ENCODE data around the gene ADRM1. TPM values are rescaled to one million over a fixed set of nuclear protein-coding genes. Genes with fewer than 3 reads are reported as not detected.

ADRM1 gene
- total and polyA plus RNA-seq, 2 of the 4 experiments (the other 2 are of a cell fraction), result 103 to 149 TPM

GRCh38 chr20:62320581-62321354, 18.0 kb downstream of the ADRM1 start:
- H3K9me3 ChIP-seq (ENCODE audit: control insufficient read depth, insufficient read depth, low read length), result no peaks in the 10 kb centered on the region
- H2AK9ac ChIP-seq (replicated peaks; ENCODE audit: low read depth, low read length, poor library complexity), result no peak overlapping the region
- intact Hi-C loops (cut with micrococcal nuclease) (no loop called here), in situ Hi-C loops (cut with MboI; ENCODE audit: low sequenced_read_pairs) (no loop called here), dilution Hi-C loops (cut with HindIII; ENCODE audit: low sequenced_read_pairs, unreplicated experiment) (no loop called here)
- H3K27ac ChIP-seq (ENCODE audit: insufficient read depth, low read length), result no peak overlapping the region
- no peak overlapping the region for H3K4me3 ChIP-seq (ENCODE audit: insufficient read depth, low read depth, low read length)
- TF ChIP-seq MAZ (IDR thresholded peaks at IDR 0.05; ENCODE audit: borderline replicate concordance, low read depth, low read length) (no peak), RAD21 (IDR thresholded peaks at IDR 0.05; ENCODE audit: low read length) (no peak), BHLHE40 (IDR thresholded peaks at IDR 0.05; ENCODE audit: low read depth, low read length) (no peak), NFE2L2 (IDR thresholded peaks at IDR 0.05; ENCODE audit: low read depth, low read length) (no peak), RFX5 (IDR thresholded peaks at IDR 0.05; ENCODE audit: low read depth, low read length) (no peak), RCOR1 (IDR thresholded peaks at IDR 0.05; ENCODE audit: insufficient replicate concordance, low read length) (no peak), CEBPB (IDR thresholded peaks at IDR 0.05; ENCODE audit: low read depth, low read length) (no peak), SMC3 (IDR thresholded peaks at IDR 0.05; ENCODE audit: low read depth, low read length) (no peak), CHD1 (IDR thresholded peaks at IDR 0.05; ENCODE audit: low read depth, low read length) (no peak), POLR2A (IDR thresholded peaks at IDR 0.05; ENCODE audit: low read depth, low read length) (no peak), MXI1 (IDR thresholded peaks at IDR 0.05; ENCODE audit: borderline replicate concordance, low read depth, low read length) (no peak)
- no peak overlapping the region for H2AFZ ChIP-seq (replicated peaks; ENCODE audit: low read length, poor library complexity)
- no peak overlapping the region for H4K5ac ChIP-seq (ENCODE audit: low read depth, low read length)
- ChIA-PET POLR2A (ENCODE audit: unreplicated experiment) (no interaction called here), CTCF (no interaction called here)
- H4K91ac ChIP-seq (ENCODE audit: insufficient read depth, low read depth, low read length), result no peak overlapping the region
- no TSS peak for BruUV-seq (replicated peaks)
- no peak overlapping the region for H3K9ac ChIP-seq (ENCODE audit: low read depth, low read length)
- DNase-seq (no peak), ATAC-seq (ENCODE audit: low read depth) (peak; percentile 35; the same call in 1 of the 2 replicates)
- H3K9me1 ChIP-seq (ENCODE audit: insufficient read depth, low read length), result no peaks in the 10 kb centered on the region
- H3K56ac ChIP-seq (ENCODE audit: extremely low read depth, insufficient read depth, low read length), result no peak overlapping the region
- H2BK20ac ChIP-seq (ENCODE audit: low read depth, low read length), result no peak overlapping the region
- no peak overlapping the region for H2BK5ac ChIP-seq (ENCODE audit: low read depth, low read length, poor library complexity, severe bottlenecking)
- H3K4me2 ChIP-seq (ENCODE audit: low read depth, low read length), result no peak overlapping the region
- H2AK5ac ChIP-seq (ENCODE audit: low read depth, low read length), result no peak overlapping the region
- no peak overlapping the region for H3K14ac ChIP-seq (replicated peaks; ENCODE audit: low read depth, low read length)
- H4K8ac ChIP-seq (ENCODE audit: low read depth in 2 of 2, low read length in 2 of 2), result no peak overlapping the region
- H3K4ac ChIP-seq (ENCODE audit: low read depth, low read length), result no peak overlapping the region
- no peak overlapping the region for H2BK15ac ChIP-seq (ENCODE audit: low read depth, low read length)
- H3K4me1 ChIP-seq (ENCODE audit: control insufficient read depth, insufficient read depth, low read length), result no peaks in the 10 kb centered on the region
- peaks cover 48% of the 10 kb centered on the region for H3K36me3 ChIP-seq (ENCODE audit: control insufficient read depth, insufficient read depth, low read length)
- H2BK120ac ChIP-seq (ENCODE audit: low read depth, low read length), result no peak overlapping the region
- no peak overlapping the region for H3K23ac ChIP-seq (ENCODE audit: low read depth, low read length)
- H3K18ac ChIP-seq (ENCODE audit: low read depth, low read length), result no peak overlapping the region
- H3K79me1 ChIP-seq (ENCODE audit: low read depth in 1 of 2, low read length in 2 of 2), result no peaks in the 10 kb centered on the region
- no peaks in the 10 kb centered on the region for H4K20me1 ChIP-seq (ENCODE audit: insufficient read depth, low read length)
- WGBS, 2 experiments (ENCODE audit: extremely low coverage in 2 of 2, insufficient read length in 1 of 2), result 96% methylated on average over 11 of the region's 22 CpGs; no CpG with 5 or more reads in 1 of the 2 experiments
- no peaks in the 10 kb centered on the region for H3K27me3 ChIP-seq (ENCODE audit: control insufficient read depth, insufficient read depth, low read length)
